A673 (cell line): ENCODE data around the gene PDXP. TPM values are rescaled to one million over a fixed set of nuclear protein-coding genes. Genes with fewer than 3 reads are reported as not detected.

Experiments
- BruUV-seq: library from RNA; stranded (reverse); fragments of 400-500 nt; replicated peaks from 2 replicates; lab custom pipeline; 2021; lab: Mats Ljungman, UMichigan
- CTCF ChIA-PET: fragments of 300-600 bp; sonication (Branson Sonifier 250); formaldehyde crosslinking; loops from one replicate; lab custom pipeline; 2022; ENCODE audit warnings: antibody characterized with exemption; lab: Charles Lee
- POLR2A ChIA-PET: fragments of 300-600 bp; sonication (Branson Sonifier 250); formaldehyde crosslinking; loops from one replicate; lab custom pipeline; 2022; ENCODE audit warnings: antibody characterized with exemption; ENCODE audit not compliant: low non-redundant PET; lab: Charles Lee
- DNase-seq: peaks from one replicate; pipeline ENCODE4 v3.0.0-alpha.2; 2015; ENCODE audit warnings: low spot score
- H3K27ac ChIP-seq: fragments of 200-600 bp; sonication (generic); 2 replicates; pipeline ENCODE4 v1.5.1; 2016; ENCODE audit warnings: mixed run types, low read depth, mild to moderate bottlenecking, mixed read lengths, antibody characterized with exemption, low read length; ENCODE audit not compliant: poor library complexity, severe bottlenecking
- H3K27me3 ChIP-seq: fragments of 200-600 bp; sonication (generic); replicated peaks from 2 replicates; pipeline ENCODE4 v1.6.1; 2017; ENCODE audit warnings: mixed run types, low read depth, mild to moderate bottlenecking, mixed read lengths, antibody characterized with exemption, low read length; ENCODE audit not compliant: insufficient read depth, poor library complexity
- H3K36me3 ChIP-seq: fragments of 200-600 bp; sonication (generic); 2 replicates; pipeline ENCODE4 v1.6.1; 2016; ENCODE audit warnings: mixed run types, mild to moderate bottlenecking, mixed read lengths, antibody characterized with exemption, low read length; ENCODE audit not compliant: insufficient read depth, poor library complexity, severe bottlenecking
- H3K4me1 ChIP-seq: fragments of 200-600 bp; sonication (generic); 2 replicates; pipeline ENCODE4 v1.6.1; 2017; ENCODE audit warnings: mixed run types, mild to moderate bottlenecking, mixed read lengths, antibody characterized with exemption, low read length; ENCODE audit not compliant: insufficient read depth, poor library complexity, severe bottlenecking
- H3K4me3 ChIP-seq: fragments of 200-600 bp; sonication (generic); 2 replicates; pipeline ENCODE4 v1.5.1; 2016; ENCODE audit warnings: low read depth, mixed run types, mild to moderate bottlenecking, mixed read lengths, low read length; ENCODE audit not compliant: poor library complexity, severe bottlenecking
- H3K9me3 ChIP-seq: fragments of 200-600 bp; sonication (generic); 2 replicates; pipeline ENCODE4 v1.6.1; 2016; ENCODE audit warnings: mixed run types, low read depth, mild to moderate bottlenecking, mixed read lengths, antibody characterized with exemption, low read length; ENCODE audit not compliant: poor library complexity, severe bottlenecking
- CTCF ChIP-seq: fragments of 300-800, 200-600 bp; sonication (generic); conservative IDR thresholded peaks from 2 replicates; pipeline ENCODE4 v1.5.1; 2017; ENCODE audit warnings: low read depth, mild to moderate bottlenecking, antibody characterized with exemption, low read length, moderate library complexity, mixed read lengths
- EZH2 ChIP-seq: fragments of 200-600 bp; sonication (generic); IDR thresholded peaks from 2 replicates; pipeline ENCODE4 v1.6.1; 2017; ENCODE audit warnings: borderline replicate concordance, low read depth, mild to moderate bottlenecking, mixed read lengths, antibody characterized with exemption, low read length; ENCODE audit not compliant: poor library complexity, severe bottlenecking
- intact Hi-C: fragments of 100-400 bp; cut with micrococcal nuclease; formaldehyde crosslinking; loops from one replicate; pipeline ENCODE4 v1.10.0; 2022; ENCODE audit not compliant: unreplicated experiment
- total RNA-seq: library from RNA; stranded (reverse); gene quantifications from 2 replicates; pipeline ENCODE4 v1.2.3, GENCODE V29; 2021

The PDXP gene
- total RNA-seq, 1 experiment from 2014 or later = 63.5 TPM

- H3K36me3 ChIP-seq = peaks cover 43% of the 10 kb centered on the region
- peaks cover 11% of the 10 kb centered on the region for H3K4me1 ChIP-seq
- DNase-seq = no peak
- intact Hi-C loops = no loop called here
- no peaks in the 10 kb centered on the region for H3K9me3 ChIP-seq
- TF ChIP-seq EZH2 (no peak), CTCF (no peak)
- no peak overlapping the region for H3K4me3 ChIP-seq
- H3K27ac ChIP-seq = no peak overlapping the region
- POLR2A ChIA-PET = no interaction called here
- BruUV-seq = TSS peak; percentile 28
- CTCF ChIA-PET = interaction anchor here (0.8 kb wide), 1 partner anchor 25 kb away, joined by 3 read pairs; no protein-coding TSS in a partner anchor
- H3K27me3 ChIP-seq = no peaks in the 10 kb centered on the region
Observed at GRCh38 chr22:37617431-37617830, 41.1 kb upstream of the PDXP start.

- no TSS peak for BruUV-seq
- intact Hi-C loops = no loop called here
- Histone ChIP-seq H3K4me3 (no peak overlapping the region), H3K4me1 (peaks cover 5% of the 10 kb centered on the region), H3K27me3 (no peaks in the 10 kb centered on the region), H3K27ac (no peak overlapping the region), H3K9me3 (no peaks in the 10 kb centered on the region), H3K36me3 (peaks cover 45% of the 10 kb centered on the region)
- ChIA-PET CTCF (interaction anchor here (1.6 kb wide), 1 partner anchor 11 kb away, joined by 4 read pairs; no protein-coding TSS in a partner anchor), POLR2A (interaction anchor here (0.9 kb wide), 1 partner anchor 11 kb away, joined by 4 read pairs; no protein-coding TSS in a partner anchor)
- TF ChIP-seq EZH2 (no peak), CTCF (no peak)
- no peak for DNase-seq
Observed at GRCh38 chr22:37618072-37618656, 40.4 kb upstream of the PDXP start.

DNA sequence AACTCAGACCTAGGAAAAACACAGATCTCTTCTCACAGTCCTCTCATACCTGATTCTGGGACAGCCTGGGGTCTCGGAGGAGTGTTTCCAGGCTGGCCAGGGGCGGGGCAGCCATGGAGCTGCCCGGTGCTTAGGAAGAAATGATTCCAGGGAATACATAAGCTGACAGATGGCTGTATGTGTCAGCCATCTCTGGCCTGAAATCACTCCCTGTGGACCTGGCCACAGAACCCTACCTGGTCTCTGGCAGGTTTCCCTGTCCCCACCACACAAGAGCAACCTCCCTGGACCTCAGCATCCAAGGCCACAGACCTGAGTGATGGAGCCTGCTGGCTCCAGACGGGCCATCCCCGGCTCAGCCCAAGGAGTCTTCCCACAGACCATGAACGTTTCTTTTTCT, 39.8 kb upstream of the PDXP start:
- POLR2A ChIA-PET = interaction anchor here (0.9 kb wide), 1 partner anchor 10 kb away, joined by 4 read pairs; no protein-coding TSS in a partner anchor
- H3K27ac ChIP-seq = no peak overlapping the region
- DNase-seq = no peak
- intact Hi-C loops = no loop called here
- CTCF ChIA-PET = interaction anchor here (1.6 kb wide), 1 partner anchor 12 kb away, joined by 4 read pairs; no protein-coding TSS in a partner anchor
- no peak overlapping the region for H3K4me3 ChIP-seq
- H3K36me3 ChIP-seq = peaks cover 49% of the 10 kb centered on the region
- no peaks in the 10 kb centered on the region for H3K27me3 ChIP-seq
- H3K9me3 ChIP-seq = no peaks in the 10 kb centered on the region
- H3K4me1 ChIP-seq = peaks cover 3% of the 10 kb centered on the region
- no peak for TF ChIP-seq CTCF
- no TSS peak for BruUV-seq
